ENCODE results near the gene APOL4. TPM values are rescaled to one million over a fixed set of nuclear protein-coding genes. Genes with fewer than 3 reads are reported as not detected.
"Not testable (repeated sequence)": the region's sequence is repeated elsewhere in the genome, so short reads cannot be mapped to it uniquely, and the experiment has no call there.

The APOL4 gene
- polyA plus RNA-seq, 1 donor (not counting 4 experiments of a cell fraction or from before 2014, with no cell fraction given), result 0.08 TPM

- Histone ChIP-seq H3K9me1 (ENCODE audit: control insufficient read depth, extremely low read depth, insufficient read depth, low read length) (no peaks in the 10 kb centered on the region), H3K36me3 (ENCODE audit: control insufficient read depth in 2 of 2, extremely low read depth in 1 of 2, insufficient read depth in 2 of 2, low read length in 2 of 2) (peaks cover 9 to 18% of the 10 kb centered on the region in 2 experiments), H3K4me2 (ENCODE audit: control insufficient read depth, extremely low read depth, insufficient read depth, low read depth, low read length) (no peak overlapping the region), H3K4me1 (ENCODE audit: control insufficient read depth, extremely low read depth, insufficient read depth, low read length) (peaks cover 14% of the 10 kb centered on the region), H3K9ac (ENCODE audit: control insufficient read depth, extremely low read depth, insufficient read depth, low read length) (no peak overlapping the region), H3K79me2 (ENCODE audit: control insufficient read depth, insufficient read depth, low read length) (peaks cover 17% of the 10 kb centered on the region), H4K20me1 (ENCODE audit: control insufficient read depth, extremely low read depth, insufficient read depth, low read length) (no peaks in the 10 kb centered on the region), H3K4me3 (ENCODE audit: control insufficient read depth in 2 of 3, extremely low read depth in 1 of 3, insufficient read depth in 2 of 3, low read depth in 1 of 3, low read length in 3 of 3) (no peak overlapping the region), H3K27ac (ENCODE audit: control insufficient read depth, insufficient read depth, low read length) (no peak overlapping the region), H2AFZ (ENCODE audit: control insufficient read depth, low read length) (no peak overlapping the region), H3K27me3 (ENCODE audit: control insufficient read depth, extremely low read depth, insufficient read depth, low read length) (no peaks in the 10 kb centered on the region), H3K9me3 (ENCODE audit: control insufficient read depth, low read depth, low read length) (no peaks in the 10 kb centered on the region)
- DNase-seq (ENCODE audit: low read depth, low spot score), result no peak
- no peak for FAIRE-seq
- dilution Hi-C loops (cut with MboI; ENCODE audit: extremely low pct_ligation_motif_present, low sequenced_read_pairs), result no loop called here
- no peak for TF ChIP-seq EZH2 (IDR thresholded peaks at IDR 0.05; ENCODE audit: low read length)
- TF ChIP-seq CTCF (optimal IDR thresholded peaks at IDR 0.05 in 1 of 3, IDR thresholded peaks at IDR 0.05 in 1 of 3, conservative IDR thresholded peaks at IDR 0.05 in 1 of 3; ENCODE audit: extremely low read depth in 1 of 3, insufficient read depth in 2 of 3, low read length in 3 of 3), result no peak
Observed at GRCh38 chr22:36233796-36234195, 32.2 kb upstream of the APOL4 start.

- peaks cover 4% of the 10 kb centered on the region for H3K4me1 ChIP-seq (ENCODE audit: control insufficient read depth, extremely low read depth, insufficient read depth, low read length)
- FAIRE-seq (no peak), DNase-seq (ENCODE audit: low read depth, low spot score) (no peak)
- H3K27ac ChIP-seq (ENCODE audit: control insufficient read depth, insufficient read depth, low read length), result no peak overlapping the region
- no peaks in the 10 kb centered on the region for H3K27me3 ChIP-seq (ENCODE audit: control insufficient read depth, extremely low read depth, insufficient read depth, low read length)
- dilution Hi-C loops (cut with MboI; ENCODE audit: extremely low pct_ligation_motif_present, low sequenced_read_pairs), result no loop called here
- H3K9me3 ChIP-seq (ENCODE audit: control insufficient read depth, low read depth, low read length), result no peaks in the 10 kb centered on the region
- H2AFZ ChIP-seq (ENCODE audit: control insufficient read depth, low read length), result no peak overlapping the region
- no peak overlapping the region for H3K4me2 ChIP-seq (ENCODE audit: control insufficient read depth, extremely low read depth, insufficient read depth, low read depth, low read length)
- H3K36me3 ChIP-seq (ENCODE audit: control insufficient read depth in 2 of 2, extremely low read depth in 1 of 2, insufficient read depth in 2 of 2, low read length in 2 of 2), result peaks cover 9 to 23% of the 10 kb centered on the region in 2 experiments
- H3K9me1 ChIP-seq (ENCODE audit: control insufficient read depth, extremely low read depth, insufficient read depth, low read length), result no peaks in the 10 kb centered on the region
- no peak overlapping the region for H3K4me3 ChIP-seq (ENCODE audit: control insufficient read depth in 2 of 3, extremely low read depth in 1 of 3, insufficient read depth in 2 of 3, low read depth in 1 of 3, low read length in 3 of 3)
- H3K79me2 ChIP-seq (ENCODE audit: control insufficient read depth, insufficient read depth, low read length), result peaks cover 9% of the 10 kb centered on the region
- H4K20me1 ChIP-seq (ENCODE audit: control insufficient read depth, extremely low read depth, insufficient read depth, low read length), result no peaks in the 10 kb centered on the region
- H3K9ac ChIP-seq (ENCODE audit: control insufficient read depth, extremely low read depth, insufficient read depth, low read length), result no peak overlapping the region
- TF ChIP-seq EZH2 (IDR thresholded peaks at IDR 0.05; ENCODE audit: low read length) (no peak), CTCF (optimal IDR thresholded peaks at IDR 0.05 in 1 of 3, IDR thresholded peaks at IDR 0.05 in 1 of 3, conservative IDR thresholded peaks at IDR 0.05 in 1 of 3; ENCODE audit: extremely low read depth in 1 of 3, insufficient read depth in 2 of 3, low read length in 3 of 3) (no peak)
Observed at GRCh38 chr22:36232715-36233401, 31.2 kb upstream of the APOL4 start.

- H3K27me3 ChIP-seq (ENCODE audit: control insufficient read depth, extremely low read depth, insufficient read depth, low read length); H3K9me3 ChIP-seq (ENCODE audit: control insufficient read depth, low read depth, low read length); DNase-seq (ENCODE audit: low read depth, low spot score); H3K9me1 ChIP-seq (ENCODE audit: control insufficient read depth, extremely low read depth, insufficient read depth, low read length); FAIRE-seq; H3K27ac ChIP-seq (ENCODE audit: control insufficient read depth, insufficient read depth, low read length); H3K4me1 ChIP-seq (ENCODE audit: control insufficient read depth, extremely low read depth, insufficient read depth, low read length); dilution Hi-C loops (cut with MboI; ENCODE audit: extremely low pct_ligation_motif_present, low sequenced_read_pairs); H4K20me1 ChIP-seq (ENCODE audit: control insufficient read depth, extremely low read depth, insufficient read depth, low read length); H2AFZ ChIP-seq (ENCODE audit: control insufficient read depth, low read length); H3K4me2 ChIP-seq (ENCODE audit: control insufficient read depth, extremely low read depth, insufficient read depth, low read depth, low read length); H3K9ac ChIP-seq (ENCODE audit: control insufficient read depth, extremely low read depth, insufficient read depth, low read length); H3K79me2 ChIP-seq (ENCODE audit: control insufficient read depth, insufficient read depth, low read length); H3K4me3 ChIP-seq (ENCODE audit: control insufficient read depth in 2 of 3, extremely low read depth in 1 of 3, insufficient read depth in 2 of 3, low read depth in 1 of 3, low read length in 3 of 3): not testable (repeated sequence)
- peaks cover 9 to 23% of the 10 kb centered on the region in 2 experiments for H3K36me3 ChIP-seq (ENCODE audit: control insufficient read depth in 2 of 2, extremely low read depth in 1 of 2, insufficient read depth in 2 of 2, low read length in 2 of 2)
Observed at GRCh38 chr22:36231051-36231450, 29.4 kb upstream of the APOL4 start.

DNA sequence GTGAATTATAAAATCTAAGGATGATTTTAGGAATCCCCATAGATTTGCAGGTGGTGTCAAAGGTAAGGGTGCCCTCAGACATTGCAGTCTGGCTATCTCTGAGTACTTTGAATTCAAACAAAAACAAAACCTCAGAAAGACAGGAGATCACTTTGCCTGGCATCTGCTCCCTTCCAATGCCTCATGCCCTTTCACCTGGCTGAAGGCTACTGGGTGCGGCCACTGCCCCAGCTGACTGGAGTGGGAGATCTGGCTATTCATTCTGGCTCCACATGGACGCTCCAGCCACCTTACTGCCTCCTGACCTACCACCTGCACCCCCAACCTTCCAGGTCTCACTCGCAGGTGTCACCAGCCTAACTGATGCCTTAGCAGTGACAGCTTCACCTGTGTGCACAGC, 28.0 kb upstream of the APOL4 start:
- H3K27ac ChIP-seq (ENCODE audit: control insufficient read depth, insufficient read depth, low read length); DNase-seq (ENCODE audit: low read depth, low spot score); H3K4me2 ChIP-seq (ENCODE audit: control insufficient read depth, extremely low read depth, insufficient read depth, low read depth, low read length); FAIRE-seq; dilution Hi-C loops (cut with MboI; ENCODE audit: extremely low pct_ligation_motif_present, low sequenced_read_pairs); H3K27me3 ChIP-seq (ENCODE audit: control insufficient read depth, extremely low read depth, insufficient read depth, low read length); H3K79me2 ChIP-seq (ENCODE audit: control insufficient read depth, insufficient read depth, low read length); H3K9ac ChIP-seq (ENCODE audit: control insufficient read depth, extremely low read depth, insufficient read depth, low read length); H3K4me3 ChIP-seq (ENCODE audit: control insufficient read depth in 2 of 3, extremely low read depth in 1 of 3, insufficient read depth in 2 of 3, low read depth in 1 of 3, low read length in 3 of 3); H3K9me1 ChIP-seq (ENCODE audit: control insufficient read depth, extremely low read depth, insufficient read depth, low read length); H2AFZ ChIP-seq (ENCODE audit: control insufficient read depth, low read length); H4K20me1 ChIP-seq (ENCODE audit: control insufficient read depth, extremely low read depth, insufficient read depth, low read length); H3K9me3 ChIP-seq (ENCODE audit: control insufficient read depth, low read depth, low read length); H3K4me1 ChIP-seq (ENCODE audit: control insufficient read depth, extremely low read depth, insufficient read depth, low read length): not testable (repeated sequence)
- H3K36me3 ChIP-seq (ENCODE audit: control insufficient read depth in 2 of 2, extremely low read depth in 1 of 2, insufficient read depth in 2 of 2, low read length in 2 of 2), result peaks cover 9 to 21% of the 10 kb centered on the region in 2 experiments

All from keratinocyte (primary cell).